Activated CD4-positive, alpha-beta T cell treated with anti-CD3 and anti-CD28 coated beads, Interleukin-2, amount 50 U/mL, for 24 hours (primary cell): ENCODE results near the gene GNG7.
"Not testable (repeated sequence)": the region's sequence is repeated elsewhere in the genome, so short reads cannot be mapped to it uniquely, and the experiment has no call there.

Source experiments
- DNase-seq, 2 donors: peaks; one replicate each; pipeline ENCODE4 v3.0.0-alpha.2; 2020; ENCODE audit warnings: low read depth in 1 of 2, low spot score in 1 of 2

Gene GNG7

DNA sequence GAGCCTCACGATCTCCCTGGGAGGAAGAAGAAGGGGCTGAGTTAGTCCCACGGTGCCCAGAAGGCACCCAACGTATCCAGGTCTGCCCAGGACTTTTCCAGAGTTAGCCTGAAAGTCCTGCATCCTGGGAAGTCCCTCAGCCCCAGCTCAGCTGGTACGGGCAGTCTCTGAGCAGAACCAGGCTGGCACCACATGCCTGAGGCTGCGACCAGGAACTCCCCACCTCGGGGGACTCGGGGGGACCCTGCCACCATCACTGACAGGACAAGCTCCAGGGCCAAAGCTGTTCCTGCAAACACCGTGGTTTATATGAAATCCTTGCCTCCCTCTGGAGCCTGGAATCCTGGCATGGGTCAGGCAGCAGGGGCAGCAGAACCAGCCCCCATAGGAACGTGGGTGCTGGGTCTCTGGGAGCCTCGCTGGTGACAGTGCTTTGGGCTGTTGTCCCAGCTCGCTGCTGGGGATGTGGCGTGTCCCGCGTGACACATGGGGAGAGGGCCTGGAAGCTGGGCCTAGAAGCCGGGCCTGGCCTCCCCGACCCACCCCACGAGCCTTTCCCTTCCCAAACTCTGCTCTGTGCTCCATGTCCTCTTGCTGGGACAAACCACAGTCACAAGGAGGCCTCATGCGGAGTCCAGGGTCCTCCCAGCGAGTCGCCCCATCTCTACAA lies 55.5 kb downstream of the GNG7 start:
- DNase-seq = no peak

DNA sequence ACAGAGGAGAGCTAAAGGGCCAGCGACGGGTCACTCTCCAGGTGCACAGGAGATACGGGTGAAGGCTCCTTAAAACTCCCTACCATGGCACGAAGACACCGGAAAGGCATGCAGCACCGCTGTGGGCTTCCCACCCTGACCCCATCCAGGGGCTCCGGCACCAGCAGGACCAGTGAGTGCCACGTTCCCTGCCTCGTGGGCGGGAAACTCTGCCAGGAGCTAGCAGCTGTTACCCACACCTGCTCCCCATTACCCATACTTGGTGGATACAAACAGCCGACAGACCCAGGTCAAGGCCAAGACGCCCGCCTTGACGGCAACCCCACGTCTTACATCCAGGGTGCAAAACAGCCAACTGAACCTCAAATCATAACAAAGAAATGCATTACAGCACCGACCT lies 56.7 kb downstream of the GNG7 start:
- DNase-seq = no peak

DNA sequence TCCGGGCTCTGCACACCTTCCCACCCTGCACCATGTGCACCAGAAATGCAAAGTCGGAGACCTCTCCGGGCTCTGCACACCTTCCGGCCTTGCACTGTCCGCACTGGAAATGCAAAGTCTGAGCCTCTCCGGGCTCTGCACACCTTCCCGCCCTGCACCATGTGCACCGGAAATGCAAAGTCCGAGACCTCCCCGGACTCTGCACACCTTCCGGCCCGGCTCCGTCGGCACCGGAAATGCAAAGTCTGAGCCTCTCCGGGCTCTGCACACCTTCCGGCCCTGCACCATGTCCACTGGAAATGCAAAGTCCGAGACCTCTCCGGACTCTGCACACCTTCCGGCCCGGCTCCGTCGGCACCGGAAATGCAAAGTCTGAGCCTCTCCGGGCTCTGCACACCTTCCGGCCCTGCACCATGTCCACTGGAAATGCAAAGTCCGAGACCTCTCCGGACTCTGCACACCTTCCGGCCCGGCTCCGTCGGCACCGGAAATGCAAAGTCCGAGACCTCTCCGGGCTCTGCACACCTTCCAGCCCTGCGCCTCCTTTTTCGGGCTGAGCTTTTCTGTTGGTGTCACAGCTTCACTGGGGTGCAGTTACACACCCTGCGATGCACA lies 59.3 kb downstream of the GNG7 start:
- DNase-seq = not testable (repeated sequence)

DNA sequence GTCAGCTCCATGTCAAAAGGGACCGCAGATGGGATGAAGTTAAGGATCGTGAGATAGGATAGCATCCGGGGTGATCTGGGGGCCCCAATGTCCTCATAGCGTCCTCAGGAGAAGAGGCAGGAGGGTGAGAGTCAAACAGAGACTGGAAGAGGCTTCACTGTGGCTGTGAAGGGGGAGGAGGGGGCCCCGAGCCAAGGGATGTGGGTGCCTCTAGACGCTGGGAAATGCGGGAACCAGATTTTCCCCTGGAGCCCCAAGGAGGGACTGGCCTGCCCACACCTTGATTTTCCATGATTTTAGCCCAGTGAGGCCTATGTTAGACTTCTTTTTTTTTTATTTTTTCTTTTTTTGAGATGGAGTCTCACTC lies 61.2 kb downstream of the GNG7 start:
- DNase-seq = no peak

DNA sequence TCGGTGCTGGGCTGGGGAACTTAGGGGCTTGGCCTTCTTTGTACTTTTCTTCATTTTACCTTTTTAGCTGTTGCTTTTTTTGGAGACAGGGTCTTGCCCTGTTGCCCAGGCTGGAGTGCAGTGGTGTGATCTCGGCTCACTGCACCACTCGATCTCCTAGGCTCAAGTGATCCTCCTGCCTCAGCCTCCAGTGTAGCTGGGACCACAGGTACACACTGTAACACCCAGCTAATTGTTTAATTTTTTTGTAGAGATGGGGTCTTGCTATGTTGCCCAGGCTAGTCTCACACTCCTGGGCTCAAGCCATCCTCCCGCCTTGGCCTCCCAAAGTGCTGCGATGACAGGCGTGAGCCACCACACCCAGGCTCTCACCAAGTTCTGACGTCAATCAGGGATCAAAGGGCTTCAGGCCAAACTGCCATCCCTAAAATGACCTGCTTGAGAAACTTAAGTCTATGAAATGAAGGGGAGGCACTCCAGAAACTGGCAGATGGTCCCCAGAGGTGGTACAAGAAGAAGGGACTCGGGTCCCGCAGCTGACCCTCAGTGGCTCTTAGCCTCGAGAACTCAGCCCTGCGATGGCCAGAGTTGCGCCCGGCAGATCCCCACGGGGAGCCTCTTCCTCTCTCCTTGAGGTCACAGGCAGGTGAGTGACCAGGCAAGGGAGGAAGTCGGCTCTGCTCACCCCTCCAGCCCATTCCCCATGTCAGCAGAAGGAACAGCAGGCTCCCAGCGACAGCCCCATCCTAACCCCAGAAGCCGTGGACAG lies 61.7 kb downstream of the GNG7 start:
- no peak for DNase-seq

DNA sequence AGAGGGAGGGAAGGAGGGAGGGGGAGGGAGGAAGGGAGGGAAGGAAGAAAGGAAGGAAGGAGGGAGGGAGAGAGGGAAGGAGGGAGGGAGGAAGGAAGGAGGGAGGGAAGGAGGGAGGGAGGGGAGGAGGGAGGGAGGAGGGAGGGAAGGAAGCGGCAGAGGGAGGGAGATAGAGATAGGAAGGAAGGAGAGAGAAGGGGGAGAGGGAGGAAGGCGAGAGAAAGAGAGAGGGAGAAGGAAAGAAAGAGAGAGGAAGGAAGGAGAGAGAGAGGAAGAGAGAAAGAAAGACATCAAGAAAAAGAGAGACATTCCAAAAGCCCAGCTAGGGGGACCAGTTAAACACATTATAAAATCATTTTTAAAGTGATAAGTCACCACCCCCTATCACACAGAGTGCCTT lies 62.5 kb downstream of the GNG7 start:
- no peak for DNase-seq

DNA sequence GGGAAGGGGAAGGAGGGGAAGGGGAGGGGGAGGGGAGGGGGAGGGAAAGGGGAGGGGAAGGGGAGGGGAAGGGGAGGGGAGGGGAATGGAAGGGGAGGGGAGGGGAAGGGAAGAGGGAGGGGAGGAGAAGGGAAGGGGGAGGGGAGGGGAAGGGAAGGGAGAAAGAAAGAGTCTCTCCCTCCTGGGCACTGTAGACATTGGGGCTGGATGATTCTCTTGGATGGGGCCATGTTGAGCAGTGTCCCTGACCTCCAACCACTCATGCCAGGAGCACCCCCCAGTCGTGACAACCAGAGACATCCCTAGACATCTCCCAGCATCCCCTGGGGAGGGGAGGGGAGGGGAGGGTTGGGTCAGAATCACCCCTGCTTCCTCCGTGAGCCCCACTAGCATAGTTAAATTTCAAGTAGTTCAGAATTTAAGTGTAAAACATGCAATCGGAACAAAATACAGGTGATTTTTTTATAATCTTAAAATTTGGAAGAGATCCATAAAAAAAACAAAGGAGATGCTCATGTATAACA lies 64.0 kb downstream of the GNG7 start:
- DNase-seq = no peak

DNA sequence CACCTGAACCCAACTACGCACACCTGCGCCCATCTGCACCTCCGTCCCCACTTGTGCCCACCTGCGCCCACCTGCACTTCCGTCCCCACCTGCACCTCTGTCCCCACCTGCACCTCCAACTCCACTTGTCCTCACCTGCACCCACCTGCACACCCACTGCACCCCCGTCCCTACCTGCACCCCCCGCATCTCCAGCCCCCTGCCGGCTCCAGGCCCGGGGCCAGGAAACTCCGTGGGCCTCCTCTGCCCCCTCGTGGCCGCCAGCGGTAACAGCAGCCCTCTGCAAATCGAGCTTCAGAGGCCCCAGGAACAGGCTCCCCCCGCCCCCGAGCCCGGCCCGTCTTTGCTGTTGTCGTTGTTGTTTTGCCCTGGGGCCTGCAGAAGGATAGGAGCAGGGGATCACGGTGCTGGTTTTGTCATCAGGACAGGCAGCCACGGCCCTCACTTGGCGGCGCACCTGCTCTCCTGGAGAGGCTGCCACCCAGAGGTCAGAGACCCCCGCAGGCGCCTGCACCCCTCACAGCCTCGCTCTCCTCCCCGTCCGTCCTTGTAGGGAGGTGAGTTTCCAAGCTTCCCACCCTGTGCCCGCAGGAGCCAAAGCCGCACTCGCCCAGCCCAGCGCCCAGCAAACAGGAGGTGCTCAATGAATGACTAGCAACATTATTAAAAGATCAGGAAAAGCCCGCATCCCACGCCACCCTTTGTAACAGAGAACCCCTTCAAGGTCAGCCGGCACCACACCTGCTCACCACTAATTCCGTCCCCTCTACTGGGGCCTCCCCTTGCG lies 65.4 kb downstream of the GNG7 start:
- peak; percentile 60 to 61 for DNase-seq

DNA sequence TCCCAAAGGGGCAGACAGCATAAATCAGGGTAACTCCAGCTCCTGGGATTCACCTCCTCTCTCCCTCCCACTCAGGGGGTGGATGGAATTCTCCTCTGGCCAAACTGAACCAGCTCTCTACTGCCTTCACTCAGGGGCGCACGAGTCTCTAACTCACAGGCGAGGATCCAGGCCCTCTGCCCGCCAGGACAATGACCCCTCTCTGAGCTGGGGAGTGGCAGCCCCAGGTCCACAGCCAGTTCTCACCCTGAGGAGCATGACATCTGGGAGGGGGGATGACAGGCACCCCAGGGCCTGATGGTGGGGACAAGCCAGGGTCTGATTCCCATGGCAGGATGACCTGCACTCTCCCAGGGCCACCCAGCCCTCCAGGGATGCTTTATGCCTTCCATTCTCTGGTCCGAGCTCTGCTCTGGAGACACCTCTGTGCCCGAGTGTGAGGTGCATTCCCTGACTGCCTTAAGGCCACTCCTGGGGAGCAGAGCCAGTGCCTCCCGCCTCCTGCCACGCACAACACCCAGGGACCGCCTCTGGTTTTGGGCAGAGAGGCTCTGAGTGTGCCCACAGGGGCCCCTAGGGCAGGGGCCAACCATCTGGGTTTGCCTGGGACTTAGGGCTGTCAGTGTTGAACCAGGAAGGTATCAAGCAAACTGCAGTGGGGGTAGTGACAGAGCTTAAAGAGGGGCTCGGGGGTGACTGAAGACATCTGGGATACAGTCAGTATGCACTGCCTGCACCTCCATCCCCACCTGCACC lies 66.2 kb downstream of the GNG7 start:
- no peak for DNase-seq

DNA sequence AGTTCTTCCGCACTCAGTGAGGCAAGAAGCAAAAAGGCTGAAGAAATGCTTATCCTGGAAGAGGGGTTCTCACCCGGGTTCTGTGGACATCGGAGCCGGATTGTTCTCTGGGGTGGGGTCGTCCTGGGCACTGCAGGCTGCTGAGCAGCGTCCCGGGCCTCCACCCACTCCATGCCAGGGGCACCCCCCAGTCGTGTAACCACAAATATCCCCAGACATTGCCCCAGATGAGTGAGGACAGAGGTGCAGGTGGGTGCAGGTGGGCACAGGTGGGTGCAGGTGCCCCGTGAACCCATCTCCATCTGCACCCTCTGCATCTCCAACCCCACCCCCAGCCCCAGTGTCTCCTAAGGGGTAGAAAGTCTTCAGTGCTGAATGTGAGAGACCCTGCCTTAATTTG lies 67.5 kb downstream of the GNG7 start:
- DNase-seq = no peak

DNA sequence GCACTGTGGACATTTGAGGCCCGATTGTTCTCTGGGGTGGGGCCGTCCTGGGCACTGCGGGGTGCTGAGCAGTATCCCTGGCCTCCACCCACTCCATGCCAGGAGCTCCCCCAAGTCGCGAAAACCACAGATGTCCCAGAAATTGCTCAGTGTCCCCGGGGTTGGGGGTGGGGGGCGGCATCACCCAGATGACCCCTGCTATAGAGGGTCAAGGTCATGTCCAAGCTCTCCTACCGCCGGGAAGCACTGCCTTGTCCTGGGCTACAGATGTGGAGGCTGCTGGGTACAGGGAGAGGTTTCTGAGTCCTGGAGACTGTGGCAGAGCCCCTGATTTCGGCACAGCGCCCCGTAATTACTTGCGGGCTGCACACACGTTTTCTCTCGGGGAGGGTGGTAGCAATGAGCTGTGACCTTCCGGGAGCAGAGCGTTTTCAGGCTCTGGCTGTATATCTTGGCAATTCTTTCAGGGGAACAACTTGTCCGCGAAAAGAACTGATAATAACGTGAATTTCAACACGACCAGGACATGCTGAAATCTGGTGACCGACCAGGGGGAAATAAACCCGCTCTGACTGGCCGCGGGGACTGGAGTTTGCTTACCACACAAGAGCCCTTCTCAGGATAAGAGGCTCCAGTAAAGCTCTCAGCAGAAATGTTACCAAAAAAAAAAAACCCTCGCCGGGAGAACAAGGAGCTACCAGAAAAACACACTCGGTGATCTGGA lies 68.1 kb downstream of the GNG7 start:
- no peak for DNase-seq

DNA sequence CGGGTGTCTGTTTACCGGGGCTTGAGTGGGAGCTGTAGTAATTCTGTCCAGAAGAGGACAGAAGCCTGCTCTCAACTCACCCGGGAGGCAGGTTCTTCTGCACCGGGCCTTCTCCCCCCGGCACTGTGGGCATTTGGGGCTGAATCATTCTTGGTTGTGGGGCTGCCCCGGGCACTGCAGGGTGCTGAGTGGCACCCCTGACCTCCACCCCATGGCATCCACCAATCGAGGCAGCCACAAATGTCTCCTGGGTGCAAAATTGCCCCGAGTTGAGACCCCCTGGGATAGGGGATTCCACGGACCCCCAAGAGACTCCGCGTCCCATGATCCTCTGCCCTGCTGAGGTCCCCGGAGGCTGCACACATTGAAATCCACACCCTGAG lies 68.8 kb downstream of the GNG7 start:
- DNase-seq = no peak

DNA sequence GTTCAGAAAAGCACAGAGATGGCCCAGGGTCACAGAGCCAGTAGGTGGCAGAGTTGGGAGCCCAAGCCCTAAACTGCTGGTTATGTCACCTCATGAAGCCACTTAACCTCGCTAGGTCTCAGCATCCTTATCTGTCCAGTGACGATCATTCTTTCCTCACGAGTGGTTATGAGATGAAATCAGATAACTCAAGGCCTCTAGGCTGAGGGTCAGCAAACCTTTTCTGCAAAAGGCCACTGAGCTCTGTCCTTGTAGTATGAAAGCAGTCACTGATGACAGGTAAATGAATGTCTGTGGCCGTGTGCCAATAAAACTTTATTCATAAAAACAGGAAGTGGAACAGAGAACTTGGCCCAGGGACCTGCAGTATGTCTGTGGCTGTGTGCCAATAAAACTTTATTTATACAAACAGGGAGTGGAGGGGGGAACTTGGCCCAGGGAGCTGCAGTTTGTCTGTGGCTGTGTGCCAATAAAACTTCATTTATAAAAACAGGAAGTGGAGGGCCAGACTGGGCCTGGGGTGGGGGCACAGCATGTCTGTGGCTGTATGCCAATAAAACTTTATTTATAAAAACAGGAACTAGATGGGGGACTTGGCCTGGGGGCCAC lies 71.2 kb downstream of the GNG7 start:
- DNase-seq = no peak

DNA sequence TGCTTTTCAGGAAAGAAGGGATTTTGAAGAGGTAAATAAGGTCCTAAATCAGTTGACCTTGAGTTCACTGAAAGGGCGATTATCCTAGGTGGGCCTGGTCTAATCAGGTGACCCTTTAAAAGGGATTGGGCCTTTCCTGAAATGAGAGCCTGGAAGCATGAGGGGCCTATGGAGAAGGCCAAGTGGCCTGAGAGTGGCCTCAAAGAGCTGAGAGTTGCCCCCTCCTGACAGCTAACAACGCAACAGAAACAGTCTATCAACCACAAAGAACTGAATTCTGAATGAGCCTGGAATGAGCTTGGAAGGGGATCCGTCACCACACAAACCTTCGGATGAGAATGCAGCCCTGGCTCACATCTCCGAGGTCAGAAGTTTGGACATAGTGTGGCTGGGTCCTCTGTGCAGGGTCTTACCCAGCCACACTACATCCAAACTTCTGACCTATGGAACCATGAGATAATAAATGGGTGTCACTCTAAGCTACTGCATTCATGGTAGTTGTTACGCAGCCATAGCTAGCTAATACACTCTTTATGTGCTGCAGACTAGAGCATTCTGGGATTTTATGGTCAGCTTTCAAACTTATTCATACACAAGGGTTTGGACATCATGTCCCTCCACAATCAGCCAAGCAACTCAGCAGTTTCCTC lies 72.0 kb downstream of the GNG7 start:
- DNase-seq = no peak

DNA sequence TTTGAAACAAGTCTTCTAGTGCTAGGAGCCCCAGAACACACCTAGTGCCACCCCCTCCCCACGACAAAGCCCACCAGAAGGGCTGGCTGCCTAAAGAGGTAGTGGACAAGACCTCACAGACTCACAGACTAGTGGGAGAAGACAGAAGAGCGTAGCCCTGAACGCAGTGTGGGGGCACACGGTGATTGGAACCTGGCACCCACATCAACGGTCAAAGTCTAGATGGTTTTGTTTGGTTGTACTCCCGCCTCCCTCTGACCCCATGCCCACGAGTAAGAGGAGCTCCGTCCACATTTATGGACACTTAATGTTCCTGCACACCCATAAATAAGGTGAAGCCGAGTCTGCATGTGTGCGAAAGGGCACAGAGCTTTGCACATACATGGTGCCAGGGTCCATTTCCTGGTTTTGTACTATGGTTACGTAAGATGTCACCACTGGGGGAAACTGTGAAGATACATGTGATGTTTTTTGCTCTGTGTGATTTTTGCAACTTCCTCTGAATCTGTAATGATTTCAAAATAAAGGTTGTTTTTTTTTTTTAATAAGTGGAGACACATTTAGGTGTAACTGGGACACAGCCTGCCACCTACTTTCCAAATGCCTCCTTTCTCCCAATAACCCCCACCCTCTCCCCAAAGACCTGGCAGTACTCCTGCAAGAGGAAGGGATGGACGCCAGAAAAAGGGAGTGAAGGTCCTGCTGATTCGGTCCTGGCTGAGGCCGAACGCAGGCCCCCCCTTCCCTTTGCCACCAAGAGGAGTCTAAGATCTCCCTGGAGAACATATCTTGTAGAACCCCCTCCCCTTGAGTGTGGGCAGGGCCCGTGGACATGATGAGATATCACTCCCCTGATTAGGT lies 72.8 kb downstream of the GNG7 start:
- DNase-seq = no peak

DNA sequence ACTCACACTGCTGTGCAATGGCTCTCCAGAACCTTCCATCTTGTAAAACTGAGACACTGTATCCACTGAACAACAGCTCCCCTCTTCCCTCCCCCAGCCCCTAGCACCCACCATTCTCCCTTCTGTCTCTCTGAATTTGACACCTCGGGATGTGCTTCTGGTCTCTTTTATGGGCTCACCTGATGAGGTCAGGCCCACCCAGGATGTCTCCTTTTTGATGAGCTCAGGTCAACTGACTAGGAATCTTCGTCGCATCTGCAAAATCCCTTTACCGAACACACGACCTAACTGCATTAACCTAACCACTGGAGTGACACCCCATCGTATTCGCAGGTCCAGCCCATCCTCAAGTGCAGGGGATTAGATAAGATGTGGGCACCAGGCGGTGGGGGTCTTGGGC lies 73.9 kb downstream of the GNG7 start:
- DNase-seq = no peak

DNA sequence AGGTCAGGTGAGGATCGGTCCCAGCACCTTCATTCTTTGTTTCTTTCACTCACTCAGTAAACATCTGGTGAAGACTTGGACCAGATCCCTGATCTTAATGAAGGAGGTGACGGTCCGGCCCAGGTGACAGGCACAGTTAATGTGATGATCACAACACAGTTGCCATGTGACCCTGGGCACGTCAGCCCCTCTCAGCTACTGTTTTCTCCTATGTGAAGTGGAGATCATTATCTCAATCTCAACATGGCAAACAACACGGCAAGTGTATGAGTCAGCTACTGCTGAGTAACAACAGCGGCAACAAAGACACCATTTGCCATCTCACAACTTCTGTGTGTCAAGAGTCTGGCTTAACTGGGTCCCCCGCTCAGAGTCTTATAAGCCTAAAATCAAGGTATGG lies 74.6 kb downstream of the GNG7 start:
- DNase-seq = no peak

DNA sequence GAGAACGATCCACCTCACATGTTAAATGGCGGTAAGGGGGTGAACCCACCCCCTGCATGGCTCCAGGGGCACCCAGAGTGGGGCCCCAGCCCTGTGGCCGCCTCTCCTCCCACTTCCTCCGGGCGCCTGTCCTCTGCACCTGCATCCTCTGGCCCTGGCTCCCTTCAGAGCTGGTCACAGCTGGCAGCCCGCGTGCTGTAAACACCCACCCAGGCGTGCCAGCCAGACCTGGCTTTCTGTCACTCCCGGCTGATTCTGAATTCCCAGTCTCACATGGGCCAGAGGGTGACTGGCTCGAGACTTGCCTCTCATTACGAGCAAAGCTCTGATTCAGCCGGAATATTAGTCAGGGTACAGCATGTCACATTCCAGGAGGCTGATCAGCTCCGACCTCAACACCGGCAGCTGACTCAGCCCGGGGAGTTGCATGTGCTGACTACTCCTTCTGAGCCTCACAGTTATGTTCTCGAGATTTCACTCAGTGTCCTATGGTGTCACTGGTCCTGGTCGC lies 75.1 kb downstream of the GNG7 start:
- DNase-seq = no peak
